ENCODE measurements around the gene CABP7.

Gene CABP7

DNA sequence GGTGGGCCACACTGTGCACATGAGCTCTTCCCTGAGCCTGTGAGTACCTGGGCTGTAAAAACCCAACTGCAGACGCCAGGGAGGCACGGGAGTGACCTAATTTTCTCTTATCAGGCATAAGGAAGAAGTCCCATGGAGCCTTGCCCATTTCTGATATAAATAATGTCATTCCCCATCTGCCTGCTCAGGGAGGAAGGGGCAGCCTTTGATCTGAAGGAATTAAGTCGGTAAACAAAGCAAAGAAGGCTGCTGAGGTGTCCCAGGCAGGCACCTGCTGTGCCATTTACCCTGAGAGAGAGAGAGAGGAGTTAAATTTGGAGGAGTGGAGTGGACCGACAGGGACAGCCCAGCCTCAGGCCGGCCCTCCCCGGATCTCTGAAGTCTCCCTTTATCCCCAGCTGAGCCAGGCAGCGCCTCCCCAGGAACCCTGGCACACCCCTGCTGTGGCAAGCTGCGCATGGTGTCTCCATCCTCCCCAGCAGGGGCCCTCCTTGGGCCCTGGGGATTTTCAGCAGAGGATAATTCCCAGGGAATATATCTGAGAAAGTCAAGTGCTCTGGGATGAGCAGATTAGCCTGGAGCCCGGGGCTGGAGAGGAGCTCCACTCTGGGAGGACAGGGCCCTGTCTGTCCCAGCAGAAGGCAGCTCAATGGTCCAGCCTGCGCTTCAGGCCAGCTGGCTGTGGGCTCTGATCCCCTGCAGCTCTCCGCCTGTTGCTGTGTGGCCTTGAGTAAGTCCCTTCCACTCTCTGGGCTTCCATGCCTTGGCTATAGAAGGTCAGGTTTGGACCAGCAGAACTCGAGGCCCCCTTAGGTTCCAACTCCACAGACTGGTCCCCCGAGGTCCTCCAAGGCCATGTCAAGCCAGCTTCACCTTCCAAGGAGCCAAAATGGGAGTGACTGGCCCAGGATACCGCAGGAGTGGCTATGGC is 17.5 kb upstream of the CABP7 start:
- DNase-seq (ENCODE audit: low read depth in 3 of 3) = no peak

- no peak for DNase-seq (ENCODE audit: low read depth in 3 of 3)
Observed at GRCh38 chr22:29702931-29703501, 16.8 kb upstream of the CABP7 start.

DNA sequence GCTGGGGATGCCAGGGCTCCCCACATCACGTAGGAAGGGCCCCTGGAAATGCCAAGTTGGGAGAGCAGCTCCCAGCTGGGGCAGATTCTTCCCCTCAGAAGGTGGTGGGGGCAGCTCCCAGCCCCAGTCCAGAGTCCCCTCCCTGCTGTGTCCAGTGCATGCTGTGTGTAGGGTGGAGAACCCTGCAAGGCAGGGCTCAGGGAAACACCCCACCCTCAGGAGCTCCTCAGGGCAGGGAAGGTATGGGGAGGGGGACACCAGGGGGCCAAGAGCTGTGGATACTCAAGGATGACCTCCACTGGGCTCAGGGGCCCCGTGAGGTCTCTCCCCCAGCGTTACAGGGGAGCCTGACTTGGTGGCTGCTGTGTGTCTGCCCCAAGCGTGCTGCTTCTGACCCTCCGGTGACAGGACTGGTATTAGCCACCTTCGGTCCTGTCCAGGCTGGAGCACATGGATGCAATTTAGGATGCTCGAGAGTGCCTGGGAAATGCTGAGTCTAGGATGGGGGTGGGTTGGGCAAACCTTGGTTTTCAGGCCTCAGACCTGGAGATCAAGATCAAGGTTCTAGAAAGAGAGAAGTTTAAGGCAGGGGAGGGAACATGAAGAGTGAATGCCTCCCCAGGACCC is 16.1 kb upstream of the CABP7 start:
- no peak for DNase-seq (ENCODE audit: low read depth in 3 of 3)

GRCh38 chr22:29704528-29705285 is 15.1 kb upstream of the CABP7 start:
- no peak for DNase-seq (ENCODE audit: low read depth in 3 of 3)

DNA sequence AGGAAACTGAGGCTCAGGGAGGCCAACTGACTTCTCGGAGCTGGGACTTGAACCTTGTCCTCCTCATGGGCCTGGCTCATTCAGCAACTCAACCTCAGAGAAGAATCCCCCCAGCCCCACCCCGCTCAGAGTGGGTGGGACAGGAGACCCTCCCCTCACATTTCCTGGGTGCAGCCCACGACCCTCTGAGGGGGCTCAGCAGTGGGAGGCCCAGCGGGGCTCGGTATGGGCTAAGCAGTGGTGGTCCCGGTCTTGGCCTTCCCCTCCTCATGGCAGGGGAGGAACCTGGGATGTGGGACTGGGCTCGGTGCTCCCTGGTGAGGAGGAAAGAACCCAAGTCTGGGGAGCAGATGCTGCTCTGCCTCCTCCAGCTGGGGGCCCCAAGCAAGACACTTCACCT is 14.2 kb upstream of the CABP7 start:
- DNase-seq (ENCODE audit: low read depth in 3 of 3) = no peak

DNA sequence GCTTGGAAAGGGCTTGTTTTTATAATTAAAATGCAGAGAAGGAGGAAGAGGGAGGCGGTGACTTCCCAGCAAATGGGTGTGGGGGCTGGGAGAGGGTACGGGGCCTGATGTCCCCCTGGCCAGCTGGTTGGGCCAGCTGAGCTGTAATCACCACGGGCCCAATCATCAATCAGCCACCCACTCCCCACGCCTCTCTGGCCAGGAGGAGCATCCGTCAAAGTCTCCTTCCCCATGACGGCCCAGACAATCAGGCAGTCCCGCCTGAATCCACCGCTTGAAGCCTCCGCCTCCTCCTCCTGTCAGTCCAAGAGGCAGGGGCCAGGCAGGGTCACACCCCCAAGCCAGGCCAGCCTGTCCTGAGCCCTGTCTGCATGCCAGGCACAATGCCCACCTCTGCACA is 13.3 kb upstream of the CABP7 start:
- no peak for DNase-seq (ENCODE audit: low read depth in 3 of 3)

- no peak for DNase-seq (ENCODE audit: low read depth in 3 of 3)
Observed at GRCh38 chr22:29707010-29707409, 12.8 kb upstream of the CABP7 start.

DNA sequence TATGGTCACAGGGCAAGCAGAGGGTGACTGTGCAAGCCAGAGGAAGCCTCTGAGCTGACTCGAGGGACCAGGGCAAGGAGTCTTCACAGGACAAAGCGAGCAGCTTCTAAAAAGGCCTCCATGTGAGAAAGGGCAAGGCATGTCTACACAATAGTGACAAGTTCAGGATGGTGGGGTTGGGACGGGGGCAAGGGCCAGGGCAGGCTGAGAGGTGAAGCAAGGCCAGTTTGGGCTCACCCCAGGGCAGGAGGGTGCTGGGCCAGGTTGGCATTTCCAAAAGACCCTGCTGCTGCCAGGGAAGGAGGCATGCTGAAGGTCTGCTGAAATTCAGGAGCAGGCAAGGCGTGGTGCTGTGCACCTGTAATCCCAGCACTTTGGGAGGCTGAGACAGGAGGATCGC is 12.3 kb upstream of the CABP7 start:
- no peak for DNase-seq (ENCODE audit: low read depth in 3 of 3)

GRCh38 chr22:29710193-29710592 is 9.6 kb upstream of the CABP7 start:
- DNase-seq (ENCODE audit: low read depth in 3 of 3) = no peak

- DNase-seq (ENCODE audit: low read depth in 3 of 3) = no peak
Observed at GRCh38 chr22:29710922-29711593, 8.7 kb upstream of the CABP7 start.

GRCh38 chr22:29712119-29712518 is 7.7 kb upstream of the CABP7 start:
- DNase-seq (ENCODE audit: low read depth in 3 of 3) = no peak

- DNase-seq (ENCODE audit: low read depth in 3 of 3) = no peak
Observed at GRCh38 chr22:29713156-29713727, 6.6 kb upstream of the CABP7 start.

GRCh38 chr22:29715240-29715639 is 4.6 kb upstream of the CABP7 start:
- DNase-seq (ENCODE audit: low read depth in 3 of 3) = no peak

GRCh38 chr22:29715705-29716104 is 4.1 kb upstream of the CABP7 start:
- DNase-seq (ENCODE audit: low read depth in 3 of 3) = no peak

DNA sequence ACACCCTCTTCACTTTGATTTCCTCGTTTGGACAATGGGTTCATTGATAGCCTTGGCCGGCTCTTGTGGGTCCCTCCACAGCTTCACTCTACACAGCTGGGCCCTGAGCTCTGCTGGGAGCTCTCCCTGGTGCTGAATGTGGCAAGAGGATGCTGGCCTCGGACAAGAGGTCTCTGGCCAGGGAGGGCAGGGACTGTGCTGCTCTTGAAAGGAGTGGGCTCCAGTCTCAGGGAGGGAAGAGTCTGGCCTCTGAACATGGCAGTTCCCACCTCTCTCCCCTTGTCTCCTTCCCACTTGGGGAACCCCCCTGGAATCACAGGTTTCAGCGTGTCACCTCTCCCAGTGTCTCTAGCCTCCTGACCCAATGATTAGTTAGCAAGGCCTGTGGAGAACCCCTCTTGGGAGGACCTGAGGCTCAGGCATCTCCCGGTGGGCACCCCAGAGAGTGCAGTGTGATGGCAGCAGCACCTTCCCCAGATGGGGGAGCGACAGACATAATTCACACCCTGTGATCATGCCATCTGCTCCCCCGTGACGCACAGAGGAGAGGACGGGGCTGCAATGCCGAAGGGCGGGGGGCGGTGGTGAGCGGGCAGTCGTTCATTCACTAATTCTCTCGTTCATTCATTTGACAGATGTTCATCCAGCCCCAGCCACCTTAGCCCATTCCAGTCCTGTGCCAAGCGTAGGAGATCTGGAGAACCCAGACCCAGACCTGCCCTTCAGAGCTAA is 2.8 kb upstream of the CABP7 start:
- peak in 1 of 3 experiments; percentile 15 for DNase-seq (ENCODE audit: low read depth in 3 of 3)

- no peak for DNase-seq (ENCODE audit: low read depth in 3 of 3)
Observed at GRCh38 chr22:29717789-29718188, 2.0 kb upstream of the CABP7 start.

GRCh38 chr22:29718949-29719898 is 579 bp upstream of the CABP7 start:
- no peak for DNase-seq (ENCODE audit: low read depth in 3 of 3)

GRCh38 chr22:29720811-29721323 is 1.1 kb downstream of the CABP7 start:
- DNase-seq (ENCODE audit: low read depth in 3 of 3) = no peak

DNA sequence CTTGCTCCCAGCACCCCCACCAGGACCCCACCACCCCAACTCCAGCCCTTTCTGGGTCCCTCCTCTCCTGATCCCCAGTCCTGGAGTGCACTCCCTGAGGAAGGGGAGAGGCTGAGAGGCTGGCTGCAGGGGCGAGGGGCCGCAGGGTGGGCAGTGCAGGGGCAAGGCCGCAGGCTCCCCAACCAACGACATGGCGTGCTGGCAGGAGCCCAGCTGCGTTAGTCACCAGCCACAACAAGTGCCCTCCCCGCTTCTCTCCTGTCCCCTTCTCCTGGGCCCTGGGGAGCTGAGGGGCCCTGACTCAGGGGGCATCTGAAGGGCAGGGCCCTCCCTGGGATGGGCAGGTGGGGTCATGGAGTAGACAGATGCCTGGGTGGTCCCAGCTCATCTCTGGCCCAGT is 2.3 kb downstream of the CABP7 start:
- DNase-seq (ENCODE audit: low read depth in 3 of 3) = no peak
